NK-92 (cell line): ENCODE results near the gene CDK16.
"Not testable (repeated sequence)": the region's sequence is repeated elsewhere in the genome, so short reads cannot be mapped to it uniquely, and the experiment has no call there.

Experiments used
- DNase-seq: peaks from one replicate; lab custom pipeline; 2025; ENCODE audit not compliant: unreplicated experiment; lab: John Stamatoyannopoulos, UW

CDK16 gene

GRCh38 chrX:47247206-47247998 lies 28.9 kb downstream of the CDK16 start:
- no peak for DNase-seq

GRCh38 chrX:47247999-47248320 lies 29.5 kb downstream of the CDK16 start:
- no peak for DNase-seq

DNA sequence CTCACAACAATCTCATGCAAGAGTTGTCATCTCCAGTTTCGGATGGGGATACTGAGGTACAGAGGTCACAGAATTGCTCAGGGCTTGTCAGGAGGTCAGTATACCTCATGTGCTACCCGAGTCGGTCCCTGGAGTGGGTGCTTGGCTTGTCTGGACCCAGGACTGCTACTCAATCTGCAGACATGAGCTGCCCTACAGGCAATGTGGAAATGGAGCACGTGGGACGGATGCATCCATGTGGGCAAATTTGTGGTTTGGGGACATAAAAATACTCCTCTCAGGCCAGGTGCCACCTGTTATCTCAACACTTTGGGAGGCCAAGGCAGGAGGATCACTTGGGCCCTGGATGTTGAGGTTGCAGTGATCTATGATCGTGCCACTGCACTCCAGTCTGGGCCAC lies 30.1 kb downstream of the CDK16 start:
- DNase-seq, result no peak

DNA sequence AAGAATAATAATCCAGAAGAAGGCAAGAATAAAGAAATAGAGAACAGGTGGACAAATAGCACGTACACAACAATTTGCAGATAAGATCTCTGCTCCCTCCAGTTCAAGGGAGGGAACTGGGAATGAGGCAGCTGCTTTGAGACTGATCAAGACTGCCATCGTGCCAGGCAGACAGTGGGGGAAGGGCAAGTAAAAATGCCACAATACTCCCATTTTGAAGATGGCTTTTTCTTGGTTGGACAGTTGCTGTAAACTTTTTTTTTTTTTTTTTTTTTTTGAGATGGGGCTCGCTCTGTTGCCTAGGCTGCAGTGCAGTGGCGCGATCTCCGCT lies 31.5 kb downstream of the CDK16 start:
- DNase-seq, result no peak

GRCh38 chrX:47257620-47258019 lies 39.1 kb downstream of the CDK16 start:
- not testable (repeated sequence) for DNase-seq

GRCh38 chrX:47264483-47265173 lies 46.1 kb downstream of the CDK16 start:
- no peak for DNase-seq

GRCh38 chrX:47266643-47267042 lies 48.2 kb downstream of the CDK16 start:
- DNase-seq, result no peak

- no peak for DNase-seq
Measured at GRCh38 chrX:47272013-47272408, 53.5 kb downstream of the CDK16 start.

DNA sequence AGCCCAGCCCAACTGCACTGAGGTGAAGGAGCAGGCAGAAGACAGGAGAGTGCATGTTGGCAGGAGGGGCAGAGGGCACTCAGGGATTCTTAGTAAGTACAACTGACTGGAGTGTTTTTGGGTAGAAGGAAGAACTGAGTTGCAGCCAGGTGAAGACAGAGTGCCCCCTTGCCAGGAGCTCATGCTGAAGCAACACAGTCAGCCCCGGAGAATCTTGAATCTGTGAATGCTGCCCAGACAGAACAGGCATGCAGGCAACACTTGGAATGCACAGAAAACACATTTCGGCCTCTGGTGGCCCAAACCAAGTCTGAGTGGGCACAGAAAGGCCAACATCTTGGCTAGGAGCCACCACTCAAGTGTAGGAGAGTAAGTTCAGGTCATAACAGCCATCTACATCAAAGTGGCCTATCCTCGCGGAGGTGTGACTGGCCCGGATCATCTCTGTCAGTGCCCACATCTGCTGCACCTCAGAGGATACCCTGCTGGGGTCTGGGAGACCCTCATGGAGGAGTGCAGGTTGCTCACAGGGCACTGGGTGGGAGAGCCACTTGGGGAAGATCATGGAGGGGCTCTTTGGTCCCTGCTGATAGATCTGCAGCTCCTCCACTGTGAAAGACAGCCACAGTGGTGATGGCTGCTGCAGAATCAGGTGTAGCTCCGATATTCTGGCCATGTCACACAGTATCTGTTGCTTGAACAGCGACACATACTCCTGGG lies 54.7 kb downstream of the CDK16 start:
- DNase-seq, result no peak

- DNase-seq, result no peak
Measured at GRCh38 chrX:47278691-47279090, 60.2 kb downstream of the CDK16 start.
